GM06990 (cell line): ENCODE measurements around the gene LAMTOR2.

ENCODE experiments used
- DNase-seq: peaks from one replicate; pipeline ENCODE4 v3.0.0-alpha.2; 2011; ENCODE audit not compliant: insufficient read length; ENCODE audit errors: extremely low read depth
- H3K27me3 ChIP-seq: replicated peaks from 2 replicates; pipeline ENCODE4 v1.6.0; 2011; ENCODE audit warnings: low read length; ENCODE audit not compliant: control insufficient read depth, insufficient read depth
- H3K36me3 ChIP-seq: 2 replicates; pipeline ENCODE4 v1.5.1; 2011; ENCODE audit warnings: low read length; ENCODE audit not compliant: control insufficient read depth, insufficient read depth
- H3K4me3 ChIP-seq: replicated peaks from 2 replicates; pipeline ENCODE4 v1.5.1; 2011; ENCODE audit warnings: low read depth, mild to moderate bottlenecking, control low read depth, low read length
- CTCF ChIP-seq: IDR thresholded peaks from 2 replicates; pipeline ENCODE4 v1.5.1; 2011; ENCODE audit warnings: low read length, control low read depth, mild to moderate bottlenecking, inconsistent platforms; ENCODE audit not compliant: insufficient read depth, poor library complexity, severe bottlenecking

LAMTOR2 gene

GRCh38 chr1:156064615-156065014 lies 10.0 kb downstream of the LAMTOR2 start:
- no peak for TF ChIP-seq CTCF

GRCh38 chr1:156065212-156065611 lies 10.6 kb downstream of the LAMTOR2 start:
- DNase-seq, result no peak
- no peak for TF ChIP-seq CTCF
- H3K4me3 ChIP-seq, result no peak overlapping the region
- no peaks in the 10 kb centered on the region for H3K27me3 ChIP-seq
- no peaks in the 10 kb centered on the region for H3K36me3 ChIP-seq

More at GRCh38 chr1:156064615-156065014, 10.0 kb downstream of the LAMTOR2 start:
- no peaks in the 10 kb centered on the region for H3K27me3 ChIP-seq
- no peaks in the 10 kb centered on the region for H3K36me3 ChIP-seq
- H3K4me3 ChIP-seq, result no peak overlapping the region
- DNase-seq, result no peak

GRCh38 chr1:156065871-156066270 lies 11.3 kb downstream of the LAMTOR2 start:
- H3K4me3 ChIP-seq, result no peak overlapping the region

GRCh38 chr1:156067262-156067661 lies 12.7 kb downstream of the LAMTOR2 start:
- Histone ChIP-seq H3K4me3 (no peak overlapping the region), H3K27me3 (no peaks in the 10 kb centered on the region; the same call in 1 of the 2 replicates), H3K36me3 (no peaks in the 10 kb centered on the region)
- no peak for TF ChIP-seq CTCF
- DNase-seq, result no peak

More at GRCh38 chr1:156065871-156066270, 11.3 kb downstream of the LAMTOR2 start:
- H3K27me3 ChIP-seq, result no peaks in the 10 kb centered on the region; the same call in 1 of the 2 replicates
- TF ChIP-seq CTCF, result no peak
- H3K36me3 ChIP-seq, result no peaks in the 10 kb centered on the region
- no peak for DNase-seq

GRCh38 chr1:156069490-156070455 lies 15.2 kb downstream of the LAMTOR2 start:
- Histone ChIP-seq H3K27me3 (no peaks in the 10 kb centered on the region; the same call in 1 of the 2 replicates), H3K4me3 (no peak overlapping the region), H3K36me3 (no peaks in the 10 kb centered on the region)
- DNase-seq, result no peak
- no peak for TF ChIP-seq CTCF
